Subcutaneous adipose tissue (tissue), 4 donors: ENCODE results near the gene CCDC157. TPM values are rescaled to one million over a fixed set of nuclear protein-coding genes. Genes with fewer than 3 reads are reported as not detected.

Experiments
- CTCF ChIP-seq: fragments of 450-650 bp; IDR thresholded peaks from one replicate; pipeline ENCODE4 v1.5.1; 2016; ENCODE audit warnings: low read depth, mild to moderate bottlenecking, control low read depth, antibody characterized with exemption, moderate library complexity
- small RNA-seq: library from RNA; depleted of rRNA; stranded (forward); fragments of <200 nt; gene quantifications from one replicate; pipeline ENCODE3, GENCODE V24; 2016
- total RNA-seq, 4 donors: library from RNA; depleted of rRNA; stranded (reverse); fragments of >200 nt; gene quantifications; one replicate each; pipeline ENCODE4 v1.1.0, GENCODE V29; 2016

CCDC157 gene
- total RNA-seq, 4 donors from 2014 or later, result 1.0 to 4.7 (median 2.5) TPM

- no peak for TF ChIP-seq CTCF
These were observed 66.6 kb downstream of the CCDC157 start for GRCh38 chr22:30423301-30423958.

- no peak for TF ChIP-seq CTCF
These were observed 67.2 kb downstream of the CCDC157 start for GRCh38 chr22:30423959-30424533.

GRCh38 chr22:30424534-30425326 lies 67.9 kb downstream of the CCDC157 start:
- no peak for TF ChIP-seq CTCF

GRCh38 chr22:30425327-30425615 lies 68.5 kb downstream of the CCDC157 start:
- no peak for TF ChIP-seq CTCF

GRCh38 chr22:30425616-30426387 lies 69.0 kb downstream of the CCDC157 start, which contains the start of gene MTFP1:
MTFP1 (plus strand) TSS chr22:30425768; CDS start chr22:30425880, 112 bp downstream.
- TF ChIP-seq CTCF, result no peak

Small RNA genes lying within 50 kb of the gene (small RNA-seq; reads per million reads assigned to genes)
- gene AC004832.3 (not detected), gene RNU6-564P (not detected)

Other genes with a start within 250 kb of the CCDC157 start
- under 1 TPM in 2 of 4 donors, not detected in 2; 0.82 to 0.88 TPM for gene LIF, start 110.2 kb upstream of the CCDC157 start, total RNA-seq
- gene OSM, start 90.2 kb upstream of the CCDC157 start, total RNA-seq, result 1 to 10 TPM in 2 of 4 donors, under 1 TPM in 2; 0.82 to 7.3 (median 1.0) TPM
- 10 to 100 TPM in 2 of 4 donors, 1 to 10 TPM in 2; 8.5 to 26.9 (median 12.8) TPM for gene CASTOR1, start 67.5 kb upstream of the CCDC157 start, total RNA-seq
- gene TBC1D10A, start 30.1 kb upstream of the CCDC157 start, total RNA-seq, result 10 to 100 TPM; 13.9 to 43.1 (median 22.9) TPM
- 10 to 100 TPM; 51.8 to 81.0 (median 67.4) TPM for gene SF3A1, start 113 bp upstream of the CCDC157 start, total RNA-seq
- gene RNF215, start 30.4 kb downstream of the CCDC157 start, total RNA-seq, result 10 to 100 TPM in 1 of 4 donors, 1 to 10 TPM in 3; 2.1 to 13.8 (median 9.0) TPM
- 1 to 10 TPM in 3 of 4 donors, under 1 TPM in 1; 0.38 to 4.4 (median 3.0) TPM for gene SEC14L2, start 40.0 kb downstream of the CCDC157 start, total RNA-seq
- gene MTFP1, start 68.8 kb downstream of the CCDC157 start, total RNA-seq, result 10 to 100 TPM in 1 of 4 donors, 1 to 10 TPM in 3; 5.1 to 15.3 (median 8.1) TPM
- gene SEC14L3, start 115.0 kb downstream of the CCDC157 start, total RNA-seq, result not detected
- not detected for gene SEC14L4, start 148.7 kb downstream of the CCDC157 start, total RNA-seq
- gene SEC14L6, start 189.7 kb downstream of the CCDC157 start, total RNA-seq, result under 1 TPM in 1 of 4 donors, not detected in 3; 0.16 TPM
- 1 to 10 TPM in 1 of 4 donors, under 1 TPM in 1, not detected in 2; 0.66 to 1.0 TPM for gene GAL3ST1, start 217.7 kb downstream of the CCDC157 start, total RNA-seq
- 10 to 100 TPM; 26.0 to 69.5 (median 36.4) TPM for gene PES1, start 234.9 kb downstream of the CCDC157 start, total RNA-seq